ENCODE results near the gene CD151.

The CD151 gene

DNA sequence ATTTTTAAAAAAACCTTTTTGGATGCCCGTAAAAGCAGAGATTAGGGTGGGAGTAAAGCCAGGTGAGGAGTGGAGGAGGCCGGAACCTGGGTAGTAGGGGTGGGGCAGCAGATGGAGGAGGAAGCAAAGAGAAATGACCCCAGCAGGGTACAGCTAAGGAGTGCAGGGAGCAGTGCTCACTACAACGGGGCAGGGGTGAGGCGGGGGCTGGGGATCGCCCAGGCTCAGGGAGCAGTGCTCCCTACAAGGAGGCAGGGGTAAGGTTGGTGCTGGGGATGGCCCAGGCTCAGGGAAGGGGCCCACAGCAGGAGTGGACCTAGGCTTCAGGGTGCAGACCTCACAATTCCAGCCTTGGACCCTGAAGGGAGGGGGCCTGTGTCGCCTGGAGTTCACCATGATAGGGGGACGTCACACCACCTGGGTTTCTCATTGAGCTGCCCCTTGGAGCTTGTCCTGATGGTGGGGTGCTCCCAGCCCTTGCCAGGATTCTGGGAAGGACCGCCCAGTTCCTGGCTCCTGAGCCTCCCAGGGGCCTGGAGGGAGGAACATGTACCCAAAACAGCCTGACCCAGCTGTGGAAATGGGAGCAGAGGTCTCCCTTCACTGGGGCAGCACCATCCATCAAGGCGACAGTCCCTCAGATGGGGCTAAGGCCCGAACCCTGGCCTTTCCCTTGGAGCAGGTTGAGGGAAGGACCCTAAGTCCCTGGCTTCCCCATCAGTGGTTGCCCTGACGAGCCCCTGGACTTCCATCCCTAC lies 16.9 kb upstream of the CD151 start:
- DNase-seq: no peak

DNA sequence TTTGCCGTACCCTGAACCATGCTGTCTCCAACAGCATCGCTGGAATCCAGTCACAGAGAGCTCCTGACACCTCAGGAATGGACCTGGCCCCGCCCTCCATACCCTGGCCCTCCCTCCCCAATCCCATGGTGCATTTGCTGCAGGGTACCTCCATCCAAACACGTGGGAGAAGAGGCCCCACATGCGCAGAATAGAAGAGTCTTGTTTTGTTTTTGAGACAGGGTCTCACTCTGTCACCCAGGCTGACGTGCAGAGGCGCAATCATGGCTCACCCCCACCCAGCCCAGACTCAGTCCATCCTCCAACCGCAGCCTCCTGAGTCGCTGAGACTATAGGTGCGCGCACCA lies 16.3 kb upstream of the CD151 start:
- DNase-seq: no peak

DNA sequence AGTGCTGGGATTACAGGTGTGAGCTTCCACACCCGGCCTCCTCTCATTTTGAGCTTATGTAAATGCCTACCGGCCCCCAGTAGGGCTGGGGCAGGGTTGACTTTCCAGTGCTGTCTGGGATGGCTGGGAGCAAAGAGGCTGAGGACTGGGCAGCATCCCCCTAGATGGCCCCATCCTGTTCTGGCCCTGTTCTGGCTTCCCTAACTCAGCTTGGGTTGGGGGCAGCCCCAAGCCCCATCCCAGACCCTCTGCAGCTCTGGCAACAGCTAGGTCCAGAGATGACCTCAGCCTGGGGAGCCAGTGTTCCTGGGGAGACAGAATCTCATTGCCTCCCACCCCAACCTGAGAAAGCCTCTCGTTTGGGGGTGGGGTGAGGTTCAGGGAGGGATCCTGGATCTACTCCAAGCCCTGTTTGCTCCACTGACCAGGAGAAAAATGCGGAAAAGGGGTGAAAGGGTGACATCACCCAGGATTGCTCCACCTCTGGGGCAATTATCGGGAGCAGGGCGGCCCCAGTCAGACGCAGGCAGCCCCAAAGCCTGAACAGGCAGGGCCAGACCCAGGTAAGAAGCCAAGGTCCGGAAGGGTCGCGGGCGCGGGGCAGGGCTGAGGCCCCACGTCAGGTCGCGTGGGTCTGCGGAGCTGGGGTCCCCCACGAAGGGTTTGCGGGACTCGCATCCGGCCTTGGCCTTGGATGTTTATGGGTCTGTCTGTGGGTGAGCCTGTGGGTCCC lies 14.2 kb upstream of the CD151 start, which contains the start of gene PNPLA2:
Gene PNPLA2, plus strand, starts transcription at position 519 of the 733 bp plus-strand sequence. CDS start 805 bp downstream, outside the sequence.
- no peak for DNase-seq

DNA sequence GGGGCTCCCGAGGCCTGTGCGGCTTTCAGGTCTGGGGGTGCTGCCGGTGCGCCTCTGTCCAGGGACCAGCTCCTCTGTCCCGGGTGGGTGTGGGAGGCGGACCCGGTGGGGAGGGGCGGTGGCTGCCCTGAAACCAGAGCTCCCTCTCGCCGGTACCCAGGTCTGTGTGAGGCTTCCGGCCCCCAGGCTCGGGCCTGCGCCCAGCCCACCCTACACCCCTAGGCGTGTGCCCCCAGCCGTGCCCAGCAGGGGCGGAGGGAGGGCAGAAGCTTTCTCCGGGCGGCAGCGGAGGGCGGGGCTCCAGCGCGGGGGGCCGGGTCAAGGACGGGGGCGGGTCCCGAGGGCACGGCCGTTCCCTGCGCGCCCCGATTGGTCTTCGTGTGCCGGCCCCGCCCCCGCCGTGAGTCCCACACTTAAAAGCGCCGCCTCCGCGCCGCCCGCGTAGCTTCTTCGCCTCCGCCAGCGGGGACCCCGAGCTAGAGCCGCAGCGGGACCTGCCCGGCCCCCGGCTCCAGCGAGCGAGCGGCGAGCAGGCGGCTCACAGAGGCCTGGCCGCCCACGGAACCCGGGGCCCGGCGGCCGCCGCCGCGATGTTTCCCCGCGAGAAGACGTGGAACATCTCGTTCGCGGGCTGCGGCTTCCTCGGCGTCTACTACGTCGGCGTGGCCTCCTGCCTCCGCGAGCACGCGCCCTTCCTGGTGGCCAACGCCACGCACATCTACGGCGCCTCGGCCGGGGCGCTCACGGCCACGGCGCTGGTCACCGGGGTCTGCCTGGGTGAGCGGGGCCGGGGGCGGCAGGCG lies 13.4 kb upstream of the CD151 start:
- DNase-seq: peak; percentile 27

DNA sequence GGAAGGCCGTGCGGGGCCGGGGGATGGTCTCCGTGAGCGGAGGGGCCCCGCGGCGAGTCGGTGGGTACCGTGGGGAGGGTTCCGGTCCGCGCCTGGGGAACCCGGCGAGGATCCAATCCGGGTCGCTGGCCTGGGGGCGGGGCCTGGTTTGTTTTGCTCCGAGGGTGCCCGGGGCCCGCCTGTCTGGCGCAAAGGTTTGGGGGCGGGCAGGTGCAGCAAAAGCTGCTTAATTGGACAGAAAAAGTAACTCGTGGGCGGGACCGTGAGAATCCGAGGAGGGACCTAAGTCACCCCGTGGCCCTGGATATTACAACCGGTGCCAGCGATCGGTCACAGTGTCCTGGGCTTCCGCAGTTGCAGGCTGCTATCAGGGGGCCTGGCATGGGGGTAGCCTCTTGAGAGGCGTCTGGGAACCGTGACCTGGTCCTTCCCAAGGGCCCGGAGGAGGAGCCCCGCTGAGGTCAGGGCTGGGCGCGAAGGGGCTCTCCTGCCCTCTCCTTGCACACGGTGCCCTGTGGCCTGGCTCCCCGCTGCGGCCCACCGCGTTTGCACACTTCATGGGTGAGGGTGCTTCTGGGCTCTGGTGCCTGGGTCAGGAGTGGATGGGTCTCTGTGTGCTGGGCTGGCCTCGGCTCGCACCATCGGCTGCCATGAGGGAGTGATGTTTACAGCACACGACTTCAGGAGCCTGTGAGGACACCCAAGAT lies 12.7 kb upstream of the CD151 start:
- peak; percentile 17 for DNase-seq

DNA sequence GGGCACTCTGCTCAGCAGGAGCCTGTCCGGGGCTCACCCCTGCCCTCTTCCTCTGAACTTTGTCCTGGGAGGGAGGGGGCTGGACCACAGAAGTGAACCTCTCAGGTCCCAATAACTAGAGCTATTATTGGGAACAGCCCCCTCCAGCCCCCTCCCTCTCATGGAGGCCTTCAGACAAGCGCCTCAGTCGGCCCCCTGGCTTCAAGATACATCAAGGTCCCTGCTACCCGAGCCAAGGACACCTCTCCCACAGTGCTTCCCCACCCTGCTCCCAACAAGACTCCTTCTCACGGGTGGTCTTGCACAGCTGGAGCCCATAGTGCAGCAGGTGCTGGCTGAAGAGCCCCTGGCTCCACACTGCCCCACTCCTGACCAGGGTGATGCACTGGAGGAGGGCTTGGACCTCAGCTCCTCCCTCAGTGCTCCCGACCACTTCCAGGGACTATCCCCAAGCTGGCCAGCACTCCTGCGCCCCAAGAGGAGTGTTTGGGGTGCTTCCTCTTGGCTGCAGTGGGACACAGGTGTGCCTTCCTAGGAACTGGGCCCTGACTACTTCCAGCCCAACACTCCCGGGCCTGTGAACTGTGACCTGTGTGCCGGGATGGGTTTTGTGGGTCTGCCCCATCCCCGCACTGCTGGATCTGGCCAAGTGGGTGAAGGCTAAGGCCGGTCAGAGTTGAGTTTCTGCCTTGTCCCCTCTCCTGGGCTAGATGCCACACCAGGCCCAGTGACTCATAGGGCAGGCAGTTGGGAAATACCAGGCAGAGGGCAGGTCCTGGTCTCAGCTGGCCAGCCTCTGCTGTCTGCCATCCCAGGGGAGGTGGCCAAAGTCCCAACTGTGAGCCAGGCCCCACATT lies 11.9 kb upstream of the CD151 start:
- no peak for DNase-seq

DNA sequence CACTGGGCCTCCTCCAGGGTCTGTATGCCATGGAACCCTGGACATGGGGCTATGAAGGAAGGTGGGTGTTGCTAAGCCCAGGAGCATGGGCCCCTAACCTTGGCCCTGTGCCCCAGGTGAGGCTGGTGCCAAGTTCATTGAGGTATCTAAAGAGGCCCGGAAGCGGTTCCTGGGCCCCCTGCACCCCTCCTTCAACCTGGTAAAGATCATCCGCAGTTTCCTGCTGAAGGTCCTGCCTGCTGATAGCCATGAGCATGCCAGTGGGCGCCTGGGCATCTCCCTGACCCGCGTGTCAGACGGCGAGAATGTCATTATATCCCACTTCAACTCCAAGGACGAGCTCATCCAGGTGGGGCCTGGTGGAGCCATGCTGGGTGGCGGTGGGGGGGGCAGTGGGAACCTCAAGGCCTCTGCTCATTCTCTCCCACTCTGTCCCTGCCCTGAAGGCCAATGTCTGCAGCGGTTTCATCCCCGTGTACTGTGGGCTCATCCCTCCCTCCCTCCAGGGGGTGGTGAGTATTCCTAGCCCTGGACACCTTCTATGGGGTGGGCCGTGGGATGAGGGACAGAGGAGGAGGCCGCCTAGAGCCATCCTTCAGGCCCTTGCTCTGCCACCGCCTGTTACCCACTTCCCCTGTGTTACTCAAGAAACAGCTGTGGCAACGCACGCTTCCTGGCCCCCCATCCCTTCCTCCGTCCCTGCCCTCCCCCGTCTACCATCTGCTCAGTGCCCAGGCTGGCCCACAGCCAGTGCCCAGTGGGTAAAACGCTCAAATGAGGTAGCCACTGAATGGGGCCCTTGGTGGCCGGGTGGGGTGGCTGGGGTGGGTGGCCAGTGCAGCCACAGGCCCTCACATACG lies 11.0 kb upstream of the CD151 start:
- DNase-seq: no peak

DNA sequence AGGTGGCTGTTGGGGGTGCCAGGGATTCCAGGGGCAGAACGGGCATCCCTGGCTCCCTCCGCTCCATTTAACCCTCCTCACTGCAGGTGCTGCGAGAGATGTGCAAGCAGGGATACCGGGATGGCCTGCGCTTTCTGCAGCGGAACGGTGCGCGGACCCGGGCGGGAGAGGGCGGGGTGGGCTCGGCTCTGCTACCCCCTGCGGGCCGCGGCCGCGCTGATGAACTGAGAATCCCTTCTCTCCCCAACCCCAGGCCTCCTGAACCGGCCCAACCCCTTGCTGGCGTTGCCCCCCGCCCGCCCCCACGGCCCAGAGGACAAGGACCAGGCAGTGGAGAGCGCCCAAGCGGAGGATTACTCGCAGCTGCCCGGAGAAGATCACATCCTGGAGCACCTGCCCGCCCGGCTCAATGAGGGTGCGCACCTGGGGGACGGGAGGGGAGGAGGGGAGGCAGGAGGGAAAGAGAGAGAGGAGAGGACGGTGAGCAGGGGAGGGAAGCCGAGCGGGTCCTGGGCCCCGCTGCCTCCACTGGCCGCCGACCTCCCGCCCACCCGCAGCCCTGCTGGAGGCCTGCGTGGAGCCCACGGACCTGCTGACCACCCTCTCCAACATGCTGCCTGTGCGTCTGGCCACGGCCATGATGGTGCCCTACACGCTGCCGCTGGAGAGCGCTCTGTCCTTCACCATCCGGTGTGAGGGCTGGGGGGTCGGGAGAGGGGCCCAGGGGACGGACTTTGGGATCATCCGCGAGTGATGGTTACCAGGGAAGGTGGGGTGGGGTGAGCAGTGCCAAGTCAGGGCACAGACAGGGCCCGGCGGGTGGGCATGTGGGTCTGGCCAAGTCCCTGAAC lies 9.1 kb upstream of the CD151 start:
- no peak for DNase-seq

DNA sequence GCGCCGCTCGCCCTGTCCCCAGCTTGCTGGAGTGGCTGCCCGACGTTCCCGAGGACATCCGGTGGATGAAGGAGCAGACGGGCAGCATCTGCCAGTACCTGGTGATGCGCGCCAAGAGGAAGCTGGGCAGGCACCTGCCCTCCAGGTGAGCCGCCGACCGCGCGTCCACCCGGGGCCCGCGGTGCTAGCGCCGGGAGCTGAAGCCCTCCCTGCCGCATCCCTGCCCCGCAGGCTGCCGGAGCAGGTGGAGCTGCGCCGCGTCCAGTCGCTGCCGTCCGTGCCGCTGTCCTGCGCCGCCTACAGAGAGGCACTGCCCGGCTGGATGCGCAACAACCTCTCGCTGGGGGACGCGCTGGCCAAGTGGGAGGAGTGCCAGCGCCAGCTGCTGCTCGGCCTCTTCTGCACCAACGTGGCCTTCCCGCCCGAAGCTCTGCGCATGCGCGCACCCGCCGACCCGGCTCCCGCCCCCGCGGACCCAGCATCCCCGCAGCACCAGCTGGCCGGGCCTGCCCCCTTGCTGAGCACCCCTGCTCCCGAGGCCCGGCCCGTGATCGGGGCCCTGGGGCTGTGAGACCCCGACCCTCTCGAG lies 8.4 kb upstream of the CD151 start:
- peak; percentile 48 for DNase-seq

DNA sequence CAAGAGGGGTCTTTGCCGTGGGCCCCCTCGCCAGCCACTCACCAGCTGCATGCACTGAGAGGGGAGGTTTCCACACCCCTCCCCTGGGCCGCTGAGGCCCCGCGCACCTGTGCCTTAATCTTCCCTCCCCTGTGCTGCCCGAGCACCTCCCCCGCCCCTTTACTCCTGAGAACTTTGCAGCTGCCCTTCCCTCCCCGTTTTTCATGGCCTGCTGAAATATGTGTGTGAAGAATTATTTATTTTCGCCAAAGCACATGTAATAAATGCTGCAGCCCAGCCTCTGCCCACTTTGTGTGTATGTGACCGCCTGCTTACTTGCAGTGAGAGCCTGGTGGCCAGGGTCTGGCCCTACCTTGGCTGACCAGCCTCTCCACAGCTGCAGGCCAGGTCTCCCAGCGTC lies 7.8 kb upstream of the CD151 start:
- no peak for DNase-seq

DNA sequence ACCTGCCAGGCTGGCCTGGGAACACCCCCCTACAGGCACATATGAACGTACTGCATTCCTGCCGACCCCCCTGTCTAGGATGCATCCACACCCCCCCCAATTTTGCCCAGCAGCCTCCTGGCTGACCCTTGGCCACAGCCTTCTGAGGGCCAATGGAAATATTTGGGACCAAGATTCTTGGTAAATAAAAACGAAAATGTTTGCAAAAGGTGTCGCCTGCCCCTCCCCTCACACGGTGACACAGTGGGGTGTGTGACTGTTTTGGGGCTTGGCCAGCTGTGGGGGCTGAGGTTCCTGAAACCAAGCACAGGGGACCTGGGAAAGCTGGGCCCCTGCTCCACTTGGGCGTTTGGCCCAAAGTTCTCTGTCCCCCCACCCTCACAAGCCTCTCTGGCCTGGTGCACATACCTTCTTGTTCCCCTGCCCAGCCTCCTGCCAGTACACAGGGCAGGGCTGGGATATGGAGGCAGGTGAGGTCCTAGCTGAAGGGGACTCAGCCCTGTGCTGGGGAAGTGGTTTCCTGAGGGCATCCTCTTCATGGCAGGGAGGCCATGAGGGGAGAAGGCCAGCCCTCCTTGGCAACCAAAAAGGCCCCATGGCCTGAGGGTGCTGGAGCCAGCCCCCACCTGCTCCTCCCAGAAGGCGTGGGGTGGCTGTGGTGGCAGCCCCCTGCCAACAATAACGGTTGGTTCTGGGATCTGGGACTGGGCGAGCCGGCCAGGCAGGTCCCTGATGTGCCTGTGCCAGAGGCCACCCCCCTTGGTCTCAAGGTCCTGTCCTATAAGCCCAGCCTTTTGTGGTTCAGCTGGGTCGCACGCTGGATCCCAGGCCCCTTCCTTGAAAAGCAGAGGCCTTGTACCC lies 7.2 kb upstream of the CD151 start:
- no peak for DNase-seq

DNA sequence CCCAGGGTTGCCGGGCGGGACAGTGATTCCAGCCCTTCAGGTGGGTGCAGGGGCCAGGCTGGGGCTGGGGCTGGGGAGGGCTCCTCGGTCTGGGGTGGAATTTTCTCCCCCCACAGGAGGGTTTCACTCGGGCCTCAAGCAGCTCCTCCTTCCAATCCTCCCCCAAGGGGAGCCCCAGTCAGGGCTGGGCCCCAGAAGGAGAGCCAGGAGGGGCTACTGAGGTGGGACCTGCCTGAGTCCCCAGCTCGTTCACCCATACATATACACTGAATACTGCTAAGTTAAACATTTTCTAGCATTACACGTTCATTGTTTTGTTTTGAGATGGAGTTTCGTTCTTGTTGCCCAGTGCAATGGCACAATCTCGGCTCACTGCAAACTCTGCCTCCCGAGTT lies 6.5 kb upstream of the CD151 start:
- DNase-seq: no peak

DNA sequence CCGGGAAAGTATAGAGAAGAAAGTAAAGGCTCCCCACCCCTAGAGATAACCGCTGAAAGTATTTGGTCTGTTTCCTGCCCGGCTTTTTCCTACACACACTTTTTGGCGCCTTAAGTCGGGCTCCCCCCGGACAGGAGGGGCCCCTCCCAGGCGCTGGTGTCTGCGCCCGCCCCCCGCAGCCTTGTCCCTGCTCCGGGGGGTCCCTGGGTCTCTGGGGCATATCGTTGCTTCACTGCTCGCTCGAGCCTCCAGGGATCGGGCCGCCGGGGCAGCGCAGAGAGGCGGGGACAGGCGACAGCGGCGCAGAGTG lies 6.0 kb upstream of the CD151 start:
- no peak for DNase-seq

DNA sequence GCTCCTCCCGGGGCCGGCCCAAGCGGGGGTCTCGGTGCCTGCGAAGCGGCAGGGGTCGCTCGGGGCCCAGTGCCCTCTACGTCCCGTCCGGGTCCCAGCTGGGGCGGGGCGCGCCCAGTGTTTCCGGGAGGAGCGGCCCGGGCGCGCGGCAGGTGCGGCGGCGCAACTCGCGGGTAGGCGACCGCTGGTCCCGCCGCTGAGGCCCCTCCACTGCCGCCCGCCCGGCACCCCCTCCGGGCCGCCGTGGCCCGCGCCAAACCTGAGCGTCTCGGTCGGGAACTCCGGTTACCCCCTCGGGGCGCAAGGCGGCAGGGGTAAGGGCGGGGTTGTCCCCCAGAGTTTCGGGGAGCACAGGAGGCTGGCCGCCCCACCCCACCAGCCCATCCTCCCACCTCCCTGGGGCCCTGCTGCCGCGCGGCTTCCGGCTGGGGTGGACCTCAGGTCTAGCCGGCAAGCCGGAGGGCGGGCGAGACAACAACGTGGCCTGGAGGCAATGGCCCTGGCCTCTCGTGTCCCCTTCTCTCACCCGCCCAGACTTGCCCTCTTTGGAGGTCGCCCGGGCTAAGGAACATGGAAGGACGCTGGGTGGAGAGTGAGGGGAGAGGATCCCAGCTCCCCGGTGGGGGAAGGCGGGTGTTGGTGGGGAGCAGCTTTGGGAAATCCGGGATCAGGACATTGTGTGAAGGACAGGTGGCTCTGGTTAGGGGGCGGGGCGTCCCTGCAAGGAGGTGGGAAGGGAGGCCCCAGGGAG lies 5.4 kb upstream of the CD151 start:
- no peak for DNase-seq

DNA sequence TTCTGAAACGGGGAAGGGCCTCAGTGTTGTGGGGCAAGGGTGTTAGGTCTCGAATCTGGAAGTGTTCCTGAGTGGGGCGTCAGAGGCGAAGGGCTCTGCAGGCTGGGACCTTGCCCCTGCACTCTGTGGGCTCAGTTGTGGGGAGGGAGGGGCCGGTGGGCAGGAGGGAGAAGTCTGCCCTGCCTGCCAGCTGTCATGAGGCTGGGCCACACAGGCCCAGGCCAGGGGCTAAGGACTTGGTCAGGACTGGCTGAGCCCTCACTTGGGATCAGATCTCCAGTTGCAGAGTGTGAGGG lies 4.9 kb upstream of the CD151 start, which contains the start of gene CRACR2B:
Gene CRACR2B, plus strand, starts transcription at position 23 of the 296 bp plus-strand sequence. CDS start 689 bp downstream, outside the sequence.
- DNase-seq: no peak

DNA sequence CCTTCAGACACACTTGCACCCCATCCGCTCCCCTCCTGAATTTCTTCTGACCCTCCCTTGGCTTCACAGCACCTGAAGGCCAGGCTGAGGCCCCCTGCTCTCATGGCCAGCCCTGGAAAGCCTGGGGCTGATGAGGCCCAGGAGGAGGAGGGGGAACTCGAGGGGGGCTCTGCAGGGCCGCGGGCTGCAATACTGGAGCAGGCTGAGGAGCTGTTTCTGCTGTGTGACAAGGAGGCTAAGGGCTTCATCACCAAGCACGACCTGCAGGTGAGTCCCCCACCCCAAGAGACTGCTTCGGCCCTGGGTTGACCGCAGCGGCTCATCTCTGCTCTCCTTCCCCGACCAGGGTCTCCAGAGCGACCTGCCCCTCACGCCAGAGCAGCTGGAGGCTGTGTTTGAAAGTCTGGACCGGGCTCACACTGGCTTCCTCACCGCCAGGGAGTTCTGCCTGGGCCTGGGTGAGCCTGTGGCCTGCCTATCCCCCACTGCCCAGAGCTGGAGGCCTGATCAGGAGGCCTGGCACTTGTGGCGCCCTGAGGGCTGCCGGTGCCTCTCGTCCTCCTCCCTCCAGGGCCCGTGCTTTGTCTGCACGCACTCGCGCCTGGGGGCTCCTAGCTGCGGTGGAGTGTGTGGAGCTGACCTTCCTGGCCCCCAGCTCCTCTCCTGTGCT lies 4.1 kb upstream of the CD151 start:
- DNase-seq: no peak

DNA sequence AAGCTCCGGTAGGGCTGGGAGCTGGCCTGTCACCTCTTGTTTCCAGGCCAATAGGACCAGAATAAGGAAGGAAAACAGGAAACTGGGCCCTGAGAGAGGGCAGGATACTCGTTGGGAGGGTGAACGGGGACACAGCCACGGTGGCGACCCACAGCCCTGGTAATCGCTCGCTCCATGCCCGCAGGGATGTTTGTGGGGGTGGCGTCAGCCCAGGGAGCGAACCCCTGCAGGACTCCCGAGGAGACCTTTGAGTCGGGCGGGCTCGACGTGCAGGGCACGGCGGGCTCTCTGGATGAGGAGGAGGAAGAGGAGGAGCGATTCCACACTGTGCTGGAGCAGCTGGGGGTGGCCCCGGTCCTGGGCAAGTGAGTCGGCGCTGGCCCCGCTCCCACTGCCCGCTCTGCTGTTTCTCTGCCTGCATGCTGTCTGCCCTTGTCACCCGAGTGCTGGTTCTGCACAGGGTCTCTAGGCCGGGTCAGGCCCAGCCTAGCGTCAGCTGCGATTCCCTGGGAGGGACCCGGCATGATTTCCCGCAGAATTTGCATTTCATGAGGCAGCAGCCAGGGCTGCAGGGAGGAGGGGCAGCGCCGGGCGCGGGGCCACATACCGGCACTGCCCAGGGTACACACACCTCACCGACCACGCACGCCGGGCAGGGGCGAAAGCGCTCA lies 3.4 kb upstream of the CD151 start:
- no peak for DNase-seq

All from DMS79 (cell line).